Measurements from ENCODE around the gene ANKS1B.

Gene ANKS1B

DNA sequence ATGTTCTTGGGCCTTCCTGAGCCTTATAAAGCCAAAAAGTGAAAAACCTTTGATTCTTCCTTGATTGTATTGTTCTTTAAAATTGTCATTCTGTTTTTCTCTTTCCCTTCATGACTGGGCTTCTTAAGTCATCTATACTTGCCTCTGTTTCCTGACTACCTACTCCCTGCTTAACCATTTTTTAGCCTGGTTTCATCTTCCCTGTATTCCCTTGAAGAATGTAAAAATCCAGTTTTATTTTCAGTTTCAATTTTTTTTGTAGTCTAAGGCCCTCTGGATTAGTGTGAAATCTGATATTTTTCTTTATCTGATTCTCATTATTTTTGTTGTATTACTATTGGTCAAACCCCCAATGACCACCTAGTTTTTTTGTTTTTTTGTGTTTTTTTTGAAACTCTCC lies 1293.4 kb downstream of the ANKS1B start:
- H3K36me3 ChIP-seq, result peaks cover 30% of the 10 kb centered on the region

DNA sequence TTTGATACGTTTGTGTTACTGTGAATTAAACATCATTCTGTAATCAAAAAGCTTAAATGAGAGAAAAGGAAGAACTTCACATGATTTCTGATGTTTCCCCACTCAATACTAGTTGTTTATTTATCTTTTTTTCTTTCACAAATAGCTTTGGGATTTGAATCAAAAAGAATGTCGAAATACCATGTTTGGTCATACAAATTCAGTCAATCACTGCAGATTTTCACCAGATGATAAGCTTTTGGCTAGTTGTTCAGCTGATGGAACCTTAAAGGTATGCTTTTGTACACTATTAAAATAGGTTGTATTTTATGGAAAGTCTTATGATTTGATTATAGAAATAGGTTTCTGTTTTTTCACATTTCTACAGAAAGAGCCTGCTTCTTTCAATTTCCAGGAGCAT lies 1298.1 kb downstream of the ANKS1B start:
- H3K36me3 ChIP-seq, result peaks cover 60% of the 10 kb centered on the region
- no peak for DNase-seq
- H3K4me3 ChIP-seq (ENCODE audit: low read depth, low read length), result no peak overlapping the region
- H3K27me3 ChIP-seq (ENCODE audit: insufficient read depth, low read depth, severe bottlenecking), result no peaks in the 10 kb centered on the region
- H3K9me3 ChIP-seq (ENCODE audit: severe bottlenecking), result no peaks in the 10 kb centered on the region
- TF ChIP-seq, protein P1, sequence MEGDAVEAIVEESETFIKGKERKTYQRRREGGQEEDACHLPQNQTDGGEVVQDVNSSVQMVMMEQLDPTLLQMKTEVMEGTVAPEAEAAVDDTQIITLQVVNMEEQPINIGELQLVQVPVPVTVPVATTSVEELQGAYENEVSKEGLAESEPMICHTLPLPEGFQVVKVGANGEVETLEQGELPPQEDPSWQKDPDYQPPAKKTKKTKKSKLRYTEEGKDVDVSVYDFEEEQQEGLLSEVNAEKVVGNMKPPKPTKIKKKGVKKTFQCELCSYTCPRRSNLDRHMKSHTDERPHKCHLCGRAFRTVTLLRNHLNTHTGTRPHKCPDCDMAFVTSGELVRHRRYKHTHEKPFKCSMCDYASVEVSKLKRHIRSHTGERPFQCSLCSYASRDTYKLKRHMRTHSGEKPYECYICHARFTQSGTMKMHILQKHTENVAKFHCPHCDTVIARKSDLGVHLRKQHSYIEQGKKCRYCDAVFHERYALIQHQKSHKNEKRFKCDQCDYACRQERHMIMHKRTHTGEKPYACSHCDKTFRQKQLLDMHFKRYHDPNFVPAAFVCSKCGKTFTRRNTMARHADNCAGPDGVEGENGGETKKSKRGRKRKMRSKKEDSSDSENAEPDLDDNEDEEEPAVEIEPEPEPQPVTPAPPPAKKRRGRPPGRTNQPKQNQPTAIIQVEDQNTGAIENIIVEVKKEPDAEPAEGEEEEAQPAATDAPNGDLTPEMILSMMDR (IDR thresholded peaks at IDR 0.05; ENCODE audit: low read depth, low read length), result no peak
- H3K27ac ChIP-seq, result no peak overlapping the region

More for the DNA sequence above, 1293.4 kb downstream of the ANKS1B start:
- Histone ChIP-seq H3K9me3 (ENCODE audit: severe bottlenecking) (no peaks in the 10 kb centered on the region), H3K4me3 (ENCODE audit: low read depth, low read length) (no peak overlapping the region), H3K27ac (no peak overlapping the region), H3K27me3 (ENCODE audit: insufficient read depth, low read depth, severe bottlenecking) (no peaks in the 10 kb centered on the region)
- no peak for DNase-seq
- TF ChIP-seq, protein P1 (IDR thresholded peaks at IDR 0.05; ENCODE audit: low read depth, low read length), result no peak
